Body of pancreas (tissue), 4 donors: ENCODE measurements around the gene TLDC2.

Source experiments
- POLR2A ChIP-seq, 3 donors: fragments of 450-650 bp; IDR thresholded peaks; one replicate each; pipeline ENCODE4 v1.6.1; 2016; ENCODE audit warnings: antibody characterized with exemption in 3 of 3, mild to moderate bottlenecking in 2 of 3
- TF ChIP-seq, protein P1 (sequence below), 7 experiments: fragments of 450-650 bp in 4 of 7; fragments of 200-600 bp in 3 of 7; sonication (generic) in 3 of 7; IDR thresholded peaks; one replicate each; pipeline ENCODE4 v1.5.1; 2016 to 2019; ENCODE audit warnings: antibody characterized with exemption in 7 of 7

DNA sequence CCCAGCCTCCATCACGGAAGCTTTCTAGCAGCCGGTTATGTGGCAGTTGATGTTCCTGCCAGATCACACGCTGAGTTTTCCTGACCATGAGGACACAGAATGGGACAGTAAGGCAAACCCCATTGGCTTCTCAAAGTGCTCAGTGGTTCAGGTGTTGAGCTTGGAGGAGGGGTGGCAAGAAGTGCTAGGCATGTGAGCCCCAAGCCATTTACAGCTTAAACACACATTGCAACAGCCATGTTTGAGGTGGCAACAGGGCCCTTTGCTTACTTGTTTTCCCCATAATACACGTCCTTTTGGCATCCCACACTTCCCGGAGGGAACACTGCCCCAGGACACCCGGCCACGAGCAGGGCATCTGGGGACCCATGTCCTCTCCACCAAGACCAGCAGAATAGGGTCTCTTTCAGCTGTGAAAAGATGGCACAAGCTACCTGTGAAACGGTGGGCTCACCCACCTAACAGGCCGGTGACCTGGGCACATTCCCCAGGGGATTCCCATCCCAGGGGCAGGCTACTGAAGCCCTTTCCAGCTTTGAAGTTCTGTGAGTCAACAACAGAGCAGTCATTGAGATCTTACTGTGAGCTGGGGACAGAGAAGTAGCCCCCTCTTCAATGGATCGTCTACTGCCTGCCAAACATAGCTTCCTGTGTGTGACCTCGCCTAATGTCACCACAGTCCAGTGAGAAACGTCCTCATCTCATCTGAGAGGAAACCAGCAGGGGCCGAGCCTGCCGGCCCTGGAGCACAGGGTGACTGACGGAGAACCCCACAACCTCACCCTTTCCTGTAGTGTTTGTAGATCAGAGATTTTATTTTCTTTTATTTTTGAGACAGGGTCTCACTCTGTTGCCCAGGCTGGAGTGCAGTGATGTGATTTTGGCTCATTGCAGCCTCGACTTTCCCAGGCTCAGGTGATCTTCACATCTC is 4.0 kb upstream of the TLDC2 start:
- no peak for TF ChIP-seq POLR2A (IDR thresholded peaks at IDR 0.05)
- TF ChIP-seq, protein P1, sequence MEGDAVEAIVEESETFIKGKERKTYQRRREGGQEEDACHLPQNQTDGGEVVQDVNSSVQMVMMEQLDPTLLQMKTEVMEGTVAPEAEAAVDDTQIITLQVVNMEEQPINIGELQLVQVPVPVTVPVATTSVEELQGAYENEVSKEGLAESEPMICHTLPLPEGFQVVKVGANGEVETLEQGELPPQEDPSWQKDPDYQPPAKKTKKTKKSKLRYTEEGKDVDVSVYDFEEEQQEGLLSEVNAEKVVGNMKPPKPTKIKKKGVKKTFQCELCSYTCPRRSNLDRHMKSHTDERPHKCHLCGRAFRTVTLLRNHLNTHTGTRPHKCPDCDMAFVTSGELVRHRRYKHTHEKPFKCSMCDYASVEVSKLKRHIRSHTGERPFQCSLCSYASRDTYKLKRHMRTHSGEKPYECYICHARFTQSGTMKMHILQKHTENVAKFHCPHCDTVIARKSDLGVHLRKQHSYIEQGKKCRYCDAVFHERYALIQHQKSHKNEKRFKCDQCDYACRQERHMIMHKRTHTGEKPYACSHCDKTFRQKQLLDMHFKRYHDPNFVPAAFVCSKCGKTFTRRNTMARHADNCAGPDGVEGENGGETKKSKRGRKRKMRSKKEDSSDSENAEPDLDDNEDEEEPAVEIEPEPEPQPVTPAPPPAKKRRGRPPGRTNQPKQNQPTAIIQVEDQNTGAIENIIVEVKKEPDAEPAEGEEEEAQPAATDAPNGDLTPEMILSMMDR (IDR thresholded peaks at IDR 0.05), result no peak
